Testis (tissue), 2 donors: ENCODE results near the gene ACBD6.

ENCODE experiments used
- CTCF ChIP-seq, 3 experiments: fragments of 450-650 bp in 2 of 3; fragments of 200-600 bp in 1 of 3; sonication (generic) in 1 of 3; IDR thresholded peaks; one replicate each; pipeline ENCODE4 v1.5.1; 2016 to 2019; ENCODE audit warnings: antibody characterized with exemption in 3 of 3, mild to moderate bottlenecking in 2 of 3, moderate library complexity in 1 of 3
- POLR2A ChIP-seq: fragments of 450-650 bp; IDR thresholded peaks from one replicate; pipeline ENCODE4 v1.6.1; 2017; ENCODE audit warnings: antibody characterized with exemption, mild to moderate bottlenecking, moderate library complexity

- TF ChIP-seq CTCF (IDR thresholded peaks at IDR 0.05) (no peak), POLR2A (no peak)
These were observed 189.5 kb downstream of the ACBD6 start for GRCh38 chr1:180312926-180313325.
